ENCODE results near the gene CCNY.

Gene CCNY

GRCh38 chr10:35598379-35598778 lies 262.1 kb downstream of the CCNY start:
- DNase-seq, result no peak

- no peak for DNase-seq
Observed at GRCh38 chr10:35600193-35600592, 263.9 kb downstream of the CCNY start.

- no peak for DNase-seq
Observed at GRCh38 chr10:35605191-35605590, 268.9 kb downstream of the CCNY start, which contains the start of gene GJD4. TSS of gene GJD4 (plus strand) at chr10:35605341. CDS start at chr10:35605568, 227 bp downstream.

GRCh38 chr10:35606430-35606829 lies 270.1 kb downstream of the CCNY start:
- no peak for DNase-seq

GRCh38 chr10:35607475-35608327 lies 271.4 kb downstream of the CCNY start:
- DNase-seq, result peak; percentile 75

- DNase-seq, result no peak
Observed at GRCh38 chr10:35608328-35608672, 272.0 kb downstream of the CCNY start.

GRCh38 chr10:35611750-35612149 lies 275.4 kb downstream of the CCNY start:
- no peak for DNase-seq

- DNase-seq, result no peak
Observed at GRCh38 chr10:35612385-35613106, 276.2 kb downstream of the CCNY start.

- DNase-seq, result no peak
Observed at GRCh38 chr10:35613107-35613440, 276.8 kb downstream of the CCNY start.

GRCh38 chr10:35613597-35614226 lies 277.4 kb downstream of the CCNY start:
- DNase-seq, result no peak

- DNase-seq, result no peak
Observed at GRCh38 chr10:35614312-35614711, 278.0 kb downstream of the CCNY start.
